ENCODE results near the gene PLEKHA8.

PLEKHA8 gene

DNA sequence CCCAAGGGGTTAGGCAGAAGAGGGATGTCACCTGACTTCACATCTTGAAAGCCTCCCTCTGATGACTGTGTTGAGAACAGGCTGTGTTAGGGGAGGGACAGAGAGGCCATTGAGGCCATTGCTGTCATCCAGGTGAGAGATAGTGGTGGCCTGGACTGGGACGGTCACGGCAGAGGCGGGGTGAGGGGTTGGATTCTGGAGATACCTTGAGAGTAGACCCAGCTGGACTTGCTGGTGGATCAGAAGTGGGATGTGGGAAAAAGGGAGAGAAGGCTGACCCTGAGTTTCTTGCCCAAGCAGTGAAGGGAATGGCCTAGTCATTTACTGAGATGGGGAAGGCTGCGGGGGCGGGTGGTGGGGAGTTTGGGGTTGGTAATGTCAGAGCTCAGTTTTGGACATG, 120.2 kb downstream of the PLEKHA8 start:
- DNase-seq: no peak

DNA sequence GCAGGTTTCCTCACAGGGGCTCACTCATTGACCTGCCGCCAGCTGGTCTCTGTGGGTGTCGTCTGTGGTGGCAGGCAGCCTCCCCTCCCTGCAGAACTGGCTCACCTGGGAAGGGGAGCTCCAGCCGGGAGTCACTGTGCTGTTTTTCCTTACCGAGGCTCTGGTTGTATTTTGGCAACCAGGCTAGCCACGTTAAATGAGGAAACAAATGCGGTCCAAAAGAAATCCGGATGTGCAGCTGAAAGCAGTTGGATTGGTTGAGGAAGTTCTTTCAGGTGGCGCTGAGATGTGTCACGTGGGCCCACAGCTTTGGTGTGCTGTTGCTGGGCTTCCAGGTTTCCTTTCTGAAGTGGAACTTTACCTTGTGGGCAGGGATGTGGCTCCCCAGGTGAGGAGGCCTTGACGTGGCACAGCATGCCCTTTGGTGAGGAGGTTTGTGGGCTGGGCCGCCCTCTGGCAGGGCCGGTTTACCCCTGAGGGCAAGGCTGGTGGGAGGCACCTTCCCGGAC, 120.8 kb downstream of the PLEKHA8 start:
- no peak for DNase-seq

DNA sequence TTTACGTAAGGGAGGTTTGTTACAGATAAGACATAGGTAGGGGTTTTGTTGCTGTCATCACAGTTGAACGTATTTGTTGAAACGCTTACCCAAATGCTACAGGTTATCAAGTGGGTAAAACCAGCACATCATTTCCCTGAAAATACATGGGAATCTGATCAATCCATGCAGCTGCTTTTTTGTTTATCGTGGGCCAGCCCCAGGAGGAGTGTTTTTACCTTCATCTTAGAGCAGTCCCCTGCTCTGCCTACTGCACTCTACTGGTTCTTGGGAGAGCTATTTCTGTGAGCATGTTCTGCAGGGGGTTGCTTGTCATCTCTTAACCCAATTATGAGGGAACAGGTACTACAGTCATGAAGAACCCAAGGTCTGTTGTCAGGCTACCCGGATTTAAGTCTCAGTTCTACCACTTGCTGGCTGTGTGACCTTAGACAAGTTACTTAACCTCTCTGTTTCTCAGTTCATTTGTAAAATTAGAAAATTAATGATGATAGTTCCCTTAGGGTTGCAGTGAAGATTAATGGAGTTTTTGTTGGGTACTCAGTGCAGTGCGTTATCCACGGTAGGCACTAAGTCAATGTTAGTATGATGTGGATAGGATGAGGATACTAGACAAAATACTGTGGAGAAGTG, 121.5 kb downstream of the PLEKHA8 start:
- no peak for DNase-seq

DNA sequence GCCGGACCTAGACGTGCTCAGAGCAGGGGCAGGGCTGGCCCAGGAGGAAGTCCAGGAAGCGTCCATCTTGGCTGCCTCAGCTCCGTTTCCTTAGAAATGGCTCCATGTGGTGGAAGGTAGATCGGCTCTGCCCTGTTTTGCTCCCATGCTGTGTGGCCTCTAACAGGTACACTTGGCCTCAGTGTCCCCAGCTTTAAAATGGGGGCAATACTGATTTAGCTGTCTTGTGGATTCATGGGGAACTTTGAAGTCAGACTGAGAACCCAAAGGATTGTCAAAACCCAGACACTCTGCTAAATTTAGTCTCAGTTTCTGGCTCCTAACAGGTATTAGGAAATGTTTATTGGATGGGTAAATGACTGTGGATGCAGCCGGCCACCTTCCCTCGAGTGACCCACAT, 122.5 kb downstream of the PLEKHA8 start:
- no peak for DNase-seq

DNA sequence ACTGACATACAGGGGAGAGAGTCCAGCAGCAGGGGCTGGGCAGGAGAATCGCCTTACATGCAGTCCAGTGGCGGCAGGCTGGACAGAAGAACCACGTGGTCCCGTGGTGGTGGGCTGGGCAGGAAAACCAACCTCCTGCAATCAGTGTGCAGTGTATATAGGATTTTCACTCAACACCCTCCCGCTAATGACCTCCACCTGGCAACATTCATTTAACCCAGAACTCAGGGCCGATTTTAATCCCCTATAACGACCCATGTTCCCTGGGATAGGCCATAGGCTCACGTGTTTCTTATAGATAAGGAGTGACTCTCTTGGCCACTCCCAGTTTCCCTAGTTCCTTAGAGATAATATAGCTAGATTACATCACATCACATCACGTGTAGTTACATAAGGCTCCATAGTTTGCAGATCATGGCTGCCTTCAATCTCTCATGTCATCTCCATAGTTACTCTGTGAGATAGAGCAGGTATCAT, 125.9 kb downstream of the PLEKHA8 start:
- no peak for DNase-seq

DNA sequence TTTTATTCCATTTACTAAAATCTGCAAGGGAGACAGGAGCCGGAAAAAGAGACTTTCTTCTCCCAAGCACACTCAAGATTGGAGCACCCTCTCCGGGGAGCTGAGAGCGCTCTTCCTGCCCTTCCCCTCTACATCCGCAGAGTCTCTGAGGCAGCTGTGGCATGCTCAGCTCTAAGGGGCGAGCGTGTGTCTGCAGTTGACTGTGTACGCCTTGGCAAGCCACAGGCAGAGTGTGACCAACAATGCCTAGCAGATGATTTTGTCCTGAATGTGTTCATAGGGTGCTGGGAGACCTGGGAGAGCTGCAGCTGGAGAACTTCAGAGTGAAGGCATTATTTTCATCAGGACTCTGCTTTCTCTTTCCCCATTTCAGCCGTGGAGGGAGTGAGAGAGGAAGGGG, 127.3 kb downstream of the PLEKHA8 start:
- no peak for DNase-seq

DNA sequence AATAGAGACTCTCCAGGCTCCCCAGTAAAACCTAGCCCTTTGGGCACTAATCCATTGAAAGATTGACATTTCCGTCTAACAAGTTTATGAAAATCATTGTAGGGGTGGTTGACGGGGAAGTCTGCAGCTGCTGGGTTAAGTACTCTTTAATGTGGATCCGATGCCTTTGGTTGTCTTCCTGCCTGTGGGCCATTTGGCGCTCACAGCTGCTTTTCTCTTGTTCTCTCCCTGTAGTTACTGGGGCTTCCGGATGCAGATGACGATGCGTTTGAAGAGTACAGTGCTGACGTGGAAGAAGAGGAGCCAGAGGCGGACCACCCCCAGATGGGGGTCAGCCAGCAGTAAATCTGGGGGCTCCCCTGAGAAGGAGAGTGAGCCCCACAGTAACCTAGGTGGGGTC, 129.0 kb downstream of the PLEKHA8 start:
- DNase-seq: peak; percentile 63

DNA sequence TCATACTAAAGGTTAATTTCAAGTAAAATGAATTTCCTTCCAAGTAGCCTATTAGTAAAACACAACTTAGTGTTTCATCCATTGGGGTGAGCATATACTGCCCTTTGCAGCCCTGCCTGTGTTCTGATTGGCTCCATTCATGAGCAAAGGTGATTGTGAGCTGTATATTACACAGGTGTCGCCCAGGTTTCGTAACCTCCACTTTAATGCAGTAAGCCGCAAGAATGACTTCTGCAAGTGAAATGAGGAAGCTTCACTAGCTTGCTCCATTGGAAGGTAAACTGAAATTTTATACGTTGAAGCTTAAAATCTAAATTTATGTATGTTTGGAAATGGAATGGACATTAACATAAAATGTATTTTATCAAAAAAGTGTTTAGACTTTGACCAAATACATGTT, 131.0 kb downstream of the PLEKHA8 start:
- DNase-seq: peak; percentile 29

DNA sequence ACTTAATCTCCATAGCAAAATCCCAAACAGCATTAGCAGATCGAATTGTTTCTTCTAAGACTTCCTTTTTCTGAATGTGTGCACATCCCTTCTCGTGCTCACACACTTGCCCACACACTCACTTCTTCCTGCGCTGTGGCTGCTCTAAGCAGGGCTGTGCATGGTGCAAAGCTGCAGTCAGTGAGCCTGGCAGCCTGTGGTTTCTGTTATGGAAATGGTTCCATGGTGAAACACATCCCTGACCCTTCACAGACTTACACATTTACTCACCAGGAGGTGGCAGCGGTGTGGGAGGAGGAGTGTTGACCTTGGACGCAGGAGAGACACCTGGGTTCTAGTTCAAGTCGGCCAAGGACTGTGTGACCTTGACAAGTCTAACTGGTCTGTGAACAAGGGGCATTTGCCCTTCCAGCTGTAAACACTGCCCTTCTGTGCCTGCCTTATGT, 131.5 kb downstream of the PLEKHA8 start:
- no peak for DNase-seq

DNA sequence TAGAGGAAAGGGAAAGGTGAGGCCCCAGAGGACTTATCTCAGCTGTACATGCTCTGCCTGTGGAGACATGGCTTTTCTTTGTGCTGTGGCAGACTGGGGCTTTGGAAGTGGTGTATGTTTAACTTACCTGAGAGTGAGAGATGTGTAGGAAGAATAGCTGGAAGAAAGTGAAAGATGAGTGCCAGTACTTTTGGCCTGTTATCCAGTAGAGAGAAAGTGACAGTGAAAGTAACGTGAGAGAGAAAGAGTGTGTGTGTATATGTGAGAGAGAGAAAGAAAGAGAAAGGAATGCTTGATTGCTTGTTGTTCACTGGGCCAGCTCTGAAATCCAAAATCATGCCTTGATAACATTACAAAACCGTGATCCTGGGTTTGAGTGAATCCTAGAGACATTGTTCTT, 132.1 kb downstream of the PLEKHA8 start:
- DNase-seq: no peak

DNA sequence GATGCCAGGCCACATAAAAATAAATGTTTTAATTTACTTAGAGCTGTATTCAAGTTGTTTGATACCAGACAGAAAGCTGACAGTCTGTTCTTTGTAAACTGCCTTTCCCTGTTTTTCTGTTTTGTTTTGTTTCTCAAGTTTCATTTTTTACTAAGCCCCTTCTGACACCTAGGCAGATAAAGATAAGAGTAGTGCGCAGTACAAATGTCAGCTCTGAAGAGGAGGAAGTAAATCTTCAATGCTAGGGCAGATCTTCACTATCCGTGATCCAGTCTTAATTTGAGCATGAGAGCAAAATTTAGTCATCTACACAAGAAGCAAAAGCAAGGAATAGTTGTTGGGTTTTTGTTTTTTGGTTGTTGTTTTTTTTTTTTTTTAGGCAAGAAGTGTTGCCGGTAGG, 133.9 kb downstream of the PLEKHA8 start:
- no peak for DNase-seq

DNA sequence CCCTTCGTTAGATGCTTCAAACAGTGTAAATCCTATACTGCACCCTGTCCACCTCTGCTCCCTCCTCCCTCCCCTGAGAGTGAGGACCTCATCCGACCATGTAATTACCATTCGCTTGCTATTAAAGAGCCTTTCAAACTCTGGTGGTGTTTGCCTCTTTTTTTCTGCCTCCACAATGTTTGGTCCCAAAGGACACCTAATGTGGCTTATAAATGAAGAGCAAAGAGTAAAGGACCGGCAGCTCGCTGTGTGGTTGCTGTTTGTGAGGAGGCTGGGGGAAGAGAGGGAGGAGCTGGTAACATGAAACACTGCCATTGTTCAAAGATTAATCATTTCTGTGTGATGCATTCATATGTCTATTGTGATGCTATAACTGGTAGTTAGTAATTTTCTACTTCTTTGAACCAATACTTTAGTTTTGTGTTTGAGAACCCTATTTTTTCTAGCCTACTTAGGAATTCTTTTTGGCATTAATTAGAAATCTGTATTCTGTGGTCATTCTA, 134.5 kb downstream of the PLEKHA8 start:
- peak; percentile 97 for DNase-seq

DNA sequence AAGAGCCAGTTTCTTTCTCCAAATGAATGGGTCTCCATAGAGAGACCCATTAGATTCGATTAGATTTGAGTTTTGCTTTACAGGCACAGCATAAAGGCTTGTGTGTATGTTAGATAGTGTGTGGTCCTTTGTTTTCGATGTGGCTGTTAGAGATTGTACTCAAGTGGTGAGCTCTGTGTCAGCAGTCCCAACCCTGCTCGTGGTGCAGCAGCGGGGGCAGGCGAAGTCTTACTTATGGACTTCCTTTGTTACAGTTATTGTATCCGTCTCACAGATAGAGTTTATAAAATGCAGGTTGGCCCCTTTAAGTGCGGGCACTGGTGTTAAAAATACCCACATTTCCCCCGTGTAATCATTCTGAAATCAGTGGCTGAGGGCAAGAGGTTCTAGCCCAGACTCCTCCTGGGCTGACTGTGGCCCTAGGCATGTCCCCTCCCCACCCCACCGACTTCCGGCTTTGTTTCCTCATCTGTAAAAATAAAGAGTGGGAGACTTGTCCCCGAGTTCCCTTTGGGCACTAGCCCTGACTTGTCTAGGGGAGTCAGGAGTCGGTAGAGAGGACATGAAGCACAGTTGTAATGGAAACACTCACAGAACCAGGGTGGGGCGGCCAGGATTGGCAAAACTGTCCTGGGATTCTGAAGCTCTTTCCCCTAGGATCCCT, 135.2 kb downstream of the PLEKHA8 start:
- DNase-seq: peak; percentile 40

DNA sequence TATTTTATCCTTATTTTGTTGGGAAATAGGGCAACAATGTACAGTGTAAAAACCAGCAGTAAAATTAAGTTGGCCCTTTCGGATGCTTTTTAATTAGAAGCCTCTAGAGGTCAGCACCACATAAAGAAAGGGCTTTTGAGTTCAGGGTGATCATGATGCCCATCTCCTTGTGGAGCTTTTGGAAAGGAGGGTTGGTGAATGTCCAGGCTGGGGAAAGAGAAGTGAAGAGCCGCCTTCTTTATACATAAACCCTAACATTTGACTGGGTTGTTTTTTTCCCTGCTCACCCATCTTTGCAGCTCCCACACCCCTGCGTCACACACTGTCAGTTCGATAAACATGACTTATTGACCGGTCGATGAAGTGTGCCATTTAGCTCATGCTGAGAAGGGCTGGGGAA, 136.4 kb downstream of the PLEKHA8 start:
- peak; percentile 37 for DNase-seq

DNA sequence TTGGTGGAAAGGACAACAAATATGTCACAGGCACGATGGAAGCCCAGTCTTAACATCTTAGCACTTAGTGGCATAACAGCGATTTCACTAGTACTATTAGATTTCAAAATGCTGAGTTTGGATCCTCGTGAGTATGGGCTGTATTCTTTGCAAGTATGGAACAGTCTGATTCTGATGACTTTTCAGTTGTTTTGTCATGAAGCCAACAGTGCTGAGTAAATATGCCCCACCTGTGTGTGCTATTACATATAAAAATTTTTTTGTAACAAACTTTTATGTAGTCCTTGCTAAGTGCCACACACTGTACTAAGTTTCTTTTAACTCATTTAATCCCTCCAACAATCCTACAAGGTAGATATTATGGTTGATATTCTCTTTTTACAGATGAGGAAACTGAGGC, 137.4 kb downstream of the PLEKHA8 start:
- no peak for DNase-seq

DNA sequence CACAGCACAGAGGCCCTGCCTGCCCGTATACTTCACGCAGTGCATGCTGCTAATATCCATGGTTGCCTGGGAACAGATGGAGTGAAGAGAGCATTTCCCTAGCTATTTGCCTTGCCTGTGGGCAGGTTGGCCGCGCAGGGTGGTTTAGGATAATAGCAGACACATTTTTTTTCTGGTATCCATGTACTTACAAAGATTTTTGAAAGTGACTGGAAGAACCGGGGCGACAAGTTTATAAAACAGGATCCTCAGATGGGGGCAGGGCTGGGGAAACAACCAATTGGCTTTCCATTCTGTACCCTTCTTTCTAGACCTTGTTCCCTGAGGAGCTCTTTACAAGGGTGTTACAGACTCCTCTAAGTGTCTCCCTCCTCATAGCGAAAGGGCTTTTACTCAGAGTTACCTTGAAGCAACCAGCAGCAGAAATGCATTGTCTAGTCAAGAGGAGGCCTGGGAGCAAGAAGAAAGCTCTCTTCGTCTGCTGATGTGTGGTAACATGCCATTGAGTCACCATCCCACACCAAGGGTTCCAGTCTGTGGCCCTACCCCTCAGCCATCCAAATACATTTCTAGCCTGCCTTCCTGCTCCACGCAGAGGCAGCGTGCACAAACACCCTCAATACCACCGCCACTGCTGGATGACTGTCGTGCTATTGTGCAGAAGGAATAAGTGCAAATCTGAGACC, 138.1 kb downstream of the PLEKHA8 start:
- DNase-seq: peak; percentile 35

DNA sequence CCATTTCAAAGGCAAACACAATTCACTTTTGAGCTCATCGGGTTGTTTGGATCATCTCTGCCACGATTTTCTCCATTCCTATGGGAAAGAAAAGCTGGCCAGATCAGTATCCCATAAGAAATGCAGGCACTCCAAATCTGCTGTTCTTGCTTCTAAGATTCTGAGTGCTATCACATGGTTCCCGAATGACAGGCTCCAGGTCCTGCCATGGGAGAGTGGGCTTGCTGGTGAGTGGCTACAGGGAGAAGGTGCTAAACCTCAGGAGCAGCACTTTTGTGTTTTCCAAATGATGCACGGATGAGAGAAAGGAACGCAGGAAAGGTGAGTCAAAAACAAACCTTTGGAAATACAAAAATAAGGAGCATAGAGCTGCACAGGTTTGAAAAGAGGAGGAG, 138.6 kb downstream of the PLEKHA8 start:
- DNase-seq: no peak

DNA sequence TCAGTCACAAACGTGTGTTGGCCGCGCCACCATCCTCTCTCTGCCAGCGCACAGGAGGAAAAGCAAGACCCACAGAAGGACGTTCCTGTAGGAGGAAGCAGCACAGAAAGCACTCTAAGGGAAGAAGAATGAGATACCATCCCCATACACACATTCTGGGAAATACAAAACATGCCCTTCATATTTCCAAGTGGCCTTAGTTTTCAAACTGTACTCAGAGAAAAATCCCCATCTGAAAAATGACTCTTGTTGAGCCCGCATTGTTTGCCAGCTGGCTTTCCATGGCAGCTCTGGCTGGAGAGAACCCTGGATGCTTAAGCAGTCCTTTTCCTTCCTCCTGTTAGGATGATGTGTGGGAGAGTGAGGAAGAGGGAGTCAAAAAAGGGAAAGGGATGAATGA, 139.7 kb downstream of the PLEKHA8 start:
- DNase-seq: no peak

DNA sequence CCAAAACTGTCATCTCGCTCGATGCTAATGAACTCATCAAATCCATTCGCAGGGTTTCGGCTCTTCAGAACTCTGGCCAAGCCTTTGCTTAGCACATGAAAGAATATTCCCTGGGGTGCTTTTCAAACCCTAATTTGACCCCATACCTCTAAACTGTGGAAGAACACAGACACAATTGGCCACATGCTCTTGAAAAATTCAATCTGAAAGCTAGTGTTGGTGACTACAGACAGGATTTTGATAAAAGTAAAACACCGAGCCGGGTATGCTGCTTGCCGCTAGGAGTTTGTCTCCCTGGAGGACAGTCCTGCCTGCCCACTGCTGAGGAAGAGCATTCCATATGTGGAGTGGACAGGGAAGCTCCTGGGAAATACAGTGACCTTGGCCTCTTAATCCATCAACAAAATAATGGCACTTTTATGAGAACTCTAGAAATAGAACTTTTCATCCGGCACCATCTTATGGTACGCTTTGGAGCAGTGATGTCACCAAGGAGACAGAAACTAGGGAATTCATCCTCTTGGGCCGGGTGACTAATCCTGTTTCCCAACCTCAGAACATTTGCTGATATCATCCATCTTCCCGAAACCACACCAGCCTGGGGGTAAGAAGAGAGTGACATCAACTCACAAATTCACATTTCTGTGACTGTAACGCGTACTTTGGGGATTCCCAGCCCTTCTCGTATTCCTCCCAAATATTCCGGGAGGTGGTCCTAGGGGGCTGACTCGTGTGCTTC, 140.8 kb downstream of the PLEKHA8 start:
- no peak for DNase-seq

DNA sequence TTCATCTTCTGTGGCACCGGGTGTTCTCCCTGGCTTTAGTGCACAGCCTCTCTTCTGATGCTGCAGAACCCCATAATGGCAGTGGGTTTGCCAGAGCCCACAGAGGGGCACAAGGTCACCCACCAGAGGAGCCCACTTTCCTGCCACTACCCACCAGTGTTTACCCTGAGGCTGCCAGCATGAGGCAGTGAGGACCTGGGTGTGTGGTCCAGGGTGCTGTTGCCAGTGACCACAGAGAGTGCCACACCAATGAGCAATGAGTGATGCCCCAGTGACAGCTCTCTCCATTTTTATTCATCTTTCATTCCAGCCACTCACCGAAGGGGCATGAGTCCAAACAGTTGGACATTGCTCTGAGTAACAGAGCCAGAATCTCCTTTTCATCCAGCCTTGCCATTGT, 141.4 kb downstream of the PLEKHA8 start:
- no peak for DNase-seq

DNA sequence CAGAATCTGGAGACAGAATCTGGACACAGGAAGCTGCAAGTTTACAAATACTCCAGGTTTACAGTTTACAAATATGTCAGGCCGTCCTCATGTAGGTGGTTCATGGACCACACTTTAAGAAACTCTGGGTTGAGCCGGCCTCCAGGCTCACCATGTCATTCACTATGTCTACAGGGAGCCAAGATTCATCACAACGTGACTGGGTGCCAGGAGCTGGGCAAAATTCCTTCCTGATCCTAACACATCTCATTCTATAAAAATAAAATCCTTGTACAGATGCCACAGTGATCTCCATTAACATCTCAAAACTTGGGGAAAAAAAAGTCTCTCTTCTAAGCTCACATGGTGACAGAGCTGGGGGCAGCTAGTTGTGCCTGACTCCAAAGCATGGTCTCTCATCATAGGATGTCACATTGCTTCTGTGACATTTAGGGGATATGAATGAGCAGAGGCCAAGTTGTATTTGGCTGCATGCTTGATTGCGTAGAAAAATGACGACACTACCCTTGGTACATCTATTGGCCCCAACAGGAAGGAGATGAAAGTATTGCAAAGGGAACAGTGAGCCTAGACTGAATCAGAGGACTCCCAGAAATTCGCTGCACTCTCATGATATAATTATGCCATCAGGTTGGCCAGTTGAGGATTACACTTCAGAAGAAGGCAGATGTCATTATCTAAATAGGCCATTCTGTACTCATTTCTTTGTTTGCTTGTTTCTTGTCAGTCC, 142.4 kb downstream of the PLEKHA8 start:
- DNase-seq: no peak

DNA sequence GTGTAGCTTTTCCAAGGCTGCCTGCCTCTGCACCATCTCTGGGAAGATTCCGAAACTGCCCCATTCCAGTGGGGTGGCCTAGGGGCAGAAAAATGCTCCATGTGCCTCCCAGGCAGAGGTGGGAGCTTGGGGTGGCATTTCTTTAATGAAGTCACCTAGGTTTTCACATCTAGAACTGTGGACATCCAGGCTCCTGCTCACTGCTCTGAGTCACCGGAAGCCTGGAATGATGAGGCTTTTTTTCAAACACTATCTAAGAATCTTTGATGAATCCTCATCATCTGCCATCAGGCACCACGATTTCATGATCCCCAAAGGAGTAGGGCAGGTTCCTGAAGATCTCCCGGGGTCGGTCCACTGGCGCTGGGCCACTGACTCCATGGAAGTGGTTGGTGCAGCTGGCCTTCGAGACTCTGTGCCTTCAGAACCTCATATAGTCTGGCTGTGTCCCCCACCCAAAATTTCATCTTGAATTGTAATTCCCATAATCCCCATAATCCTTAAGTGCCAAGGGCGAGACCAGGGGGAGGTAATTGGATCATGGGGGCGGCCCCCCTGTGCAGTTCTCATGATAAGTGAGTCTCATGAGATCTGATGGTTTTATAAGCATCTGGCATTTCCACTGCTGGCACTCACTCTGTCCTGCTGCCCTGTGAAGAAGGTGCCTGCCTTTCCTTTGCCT, 143.7 kb downstream of the PLEKHA8 start:
- DNase-seq: no peak

Data from NCI-H1436 (cell line).